Fibroblast of lung (primary cell): ENCODE data around the gene SHROOM4. TPM values are rescaled to one million over a fixed set of nuclear protein-coding genes. Genes with fewer than 3 reads are reported as not detected.

Experiments used
- DNase-seq, 2 donors: peaks; one replicate each; pipeline versions ENCODE4 v3.0.0 to v3.0.0-alpha.2; 2010; ENCODE audit warnings: low read depth in 2 of 2
- H2AFZ ChIP-seq: 2 replicates; pipeline ENCODE4 v1.5.1; 2012; ENCODE audit warnings: low read length, control low read depth, inconsistent platforms
- H3K27ac ChIP-seq: 2 replicates; pipeline ENCODE4 v1.5.1; 2011; ENCODE audit warnings: low read length, control low read depth; ENCODE audit not compliant: insufficient read depth
- H3K27me3 ChIP-seq: 2 replicates; pipeline ENCODE4 v1.5.1; 2011; ENCODE audit warnings: mild to moderate bottlenecking, low read length; ENCODE audit not compliant: control insufficient read depth, insufficient read depth
- H3K36me3 ChIP-seq: 2 replicates; pipeline ENCODE4 v1.5.1; 2011; ENCODE audit warnings: low read length; ENCODE audit not compliant: control insufficient read depth, insufficient read depth
- H3K4me1 ChIP-seq: 2 replicates; pipeline ENCODE4 v1.5.1; 2011; ENCODE audit warnings: low read length; ENCODE audit not compliant: control insufficient read depth, insufficient read depth; ENCODE audit errors: extremely low read depth
- H3K4me2 ChIP-seq: 2 replicates; pipeline ENCODE4 v1.5.1; 2011; ENCODE audit warnings: low read length, control low read depth; ENCODE audit not compliant: insufficient read depth; ENCODE audit errors: extremely low read depth
- H3K4me3 ChIP-seq, 4 experiments: fragments of 200-600 bp in 1 of 4; sonication (generic) in 1 of 4; replicated peaks in 1 of 4; 2 replicates each; pipeline ENCODE4 v1.5.1; 2011 to 2016; ENCODE audit warnings: low read length in 4 of 4, low read depth in 3 of 4, mild to moderate bottlenecking in 3 of 4, control low read depth in 2 of 4, inconsistent platforms in 1 of 4, mixed read lengths in 1 of 4; ENCODE audit not compliant: insufficient read depth in 1 of 4; ENCODE audit errors: control extremely low read depth in 1 of 4
- H3K79me2 ChIP-seq: 2 replicates; pipeline ENCODE4 v1.5.1; 2012; ENCODE audit warnings: mild to moderate bottlenecking, low read length, inconsistent platforms; ENCODE audit not compliant: control insufficient read depth, insufficient read depth
- H3K9ac ChIP-seq: 2 replicates; pipeline ENCODE4 v1.5.1; 2011; ENCODE audit warnings: mild to moderate bottlenecking, low read length, control low read depth; ENCODE audit not compliant: insufficient read depth
- H3K9me3 ChIP-seq: 2 replicates; pipeline ENCODE4 v1.5.1; 2012; ENCODE audit warnings: low read depth, low read length; ENCODE audit not compliant: control insufficient read depth, insufficient read depth
- H4K20me1 ChIP-seq: 2 replicates; pipeline ENCODE4 v1.5.1; 2011; ENCODE audit warnings: low read length; ENCODE audit not compliant: control insufficient read depth, insufficient read depth; ENCODE audit errors: extremely low read depth
- CTCF ChIP-seq, 2 donors: IDR thresholded peaks in 1 of 2; conservative IDR thresholded peaks in 1 of 2; 1 replicate in 1 of 2; 2 replicates in 1 of 2; pipeline ENCODE4 v1.5.1; 2011 to 2012; ENCODE audit warnings: low read length in 2 of 2, control low read depth in 1 of 2, inconsistent platforms in 1 of 2, low read depth in 1 of 2, mild to moderate bottlenecking in 1 of 2
- EZH2 ChIP-seq: IDR thresholded peaks from 2 replicates; pipeline ENCODE4 v1.5.1; 2012; ENCODE audit warnings: low read length, control low read depth, mild to moderate bottlenecking; ENCODE audit errors: missing control alignments
- polyA plus RNA-seq, 2 donors: library from polyadenylated mRNA; depleted of rRNA in 1 of 2; stranded (reverse) in 1 of 2; unstranded in 1 of 2; fragments of >200 nt; gene quantifications; 2 replicates each; pipeline ENCODE4 v1.2.1, GENCODE V29; 2011 to 2012; ENCODE audit warnings: missing spikeins in 1 of 2
- total RNA-seq: library from RNA; depleted of rRNA; stranded (reverse); fragments of >200 nt; gene quantifications from 2 replicates; pipeline ENCODE4 v1.2.1, GENCODE V29; 2014

Gene SHROOM4
- total and polyA plus RNA-seq, 2 donors (not counting 1 experiment from before 2014, with no cell fraction given) = 0.45 to 0.50 TPM

- Histone ChIP-seq H3K4me1 (no peaks in the 10 kb centered on the region), H3K27ac (no peak overlapping the region), H3K4me3 (no peak overlapping the region), H3K4me2 (no peak overlapping the region), H3K9me3 (no peaks in the 10 kb centered on the region), H4K20me1 (no peaks in the 10 kb centered on the region), H3K27me3 (no peaks in the 10 kb centered on the region), H3K36me3 (no peaks in the 10 kb centered on the region), H2AFZ (no peak overlapping the region), H3K9ac (no peak overlapping the region), H3K79me2 (no peaks in the 10 kb centered on the region)
- peak in 1 of 2 donors; percentile 70 for DNase-seq
- no peak for TF ChIP-seq CTCF (conservative IDR thresholded peaks at IDR 0.05 in 1 of 2, IDR thresholded peaks at IDR 0.05 in 1 of 2; ENCODE audit: low read depth in 1 of 2, low read length in 2 of 2)
- TF ChIP-seq EZH2 = no peak
Observed at GRCh38 chrX:50648156-50648555, 165.8 kb downstream of the SHROOM4 start.

GRCh38 chrX:50644496-50644895 lies 169.5 kb downstream of the SHROOM4 start:
- Histone ChIP-seq H3K27ac (no peak overlapping the region), H3K4me1 (no peaks in the 10 kb centered on the region)
- DNase-seq = no peak

GRCh38 chrX:50643525-50644137 lies 170.4 kb downstream of the SHROOM4 start:
- DNase-seq = no peak
- no peaks in the 10 kb centered on the region for H3K4me1 ChIP-seq
- H3K27ac ChIP-seq = no peak overlapping the region
- H3K27me3 ChIP-seq = no peaks in the 10 kb centered on the region
- H3K4me2 ChIP-seq = no peak overlapping the region
- no peak overlapping the region for H3K4me3 ChIP-seq
- no peaks in the 10 kb centered on the region for H3K79me2 ChIP-seq
- no peak overlapping the region for H2AFZ ChIP-seq
- H3K9ac ChIP-seq = no peak overlapping the region
- H3K36me3 ChIP-seq = no peaks in the 10 kb centered on the region
- H3K9me3 ChIP-seq = no peaks in the 10 kb centered on the region
- no peak for TF ChIP-seq CTCF (conservative IDR thresholded peaks at IDR 0.05 in 1 of 2, IDR thresholded peaks at IDR 0.05 in 1 of 2; ENCODE audit: low read depth in 1 of 2, low read length in 2 of 2)
- no peak for TF ChIP-seq EZH2
- no peaks in the 10 kb centered on the region for H4K20me1 ChIP-seq

More at GRCh38 chrX:50644496-50644895, 169.5 kb downstream of the SHROOM4 start:
- no peak overlapping the region for H2AFZ ChIP-seq
- no peaks in the 10 kb centered on the region for H4K20me1 ChIP-seq
- no peaks in the 10 kb centered on the region for H3K36me3 ChIP-seq
- TF ChIP-seq EZH2 = no peak
- TF ChIP-seq CTCF (conservative IDR thresholded peaks at IDR 0.05 in 1 of 2, IDR thresholded peaks at IDR 0.05 in 1 of 2; ENCODE audit: low read depth in 1 of 2, low read length in 2 of 2) = no peak
- H3K79me2 ChIP-seq = no peaks in the 10 kb centered on the region
- no peaks in the 10 kb centered on the region for H3K9me3 ChIP-seq
- H3K4me3 ChIP-seq = no peak overlapping the region
- no peak overlapping the region for H3K9ac ChIP-seq
- H3K4me2 ChIP-seq = no peak overlapping the region
- no peaks in the 10 kb centered on the region for H3K27me3 ChIP-seq
